Measurements from ENCODE around the gene PRRG1. TPM values are rescaled to one million over a fixed set of nuclear protein-coding genes. Genes with fewer than 3 reads are reported as not detected.
"Not testable (repeated sequence)": the region's sequence is repeated elsewhere in the genome, so short reads cannot be mapped to it uniquely, and the experiment has no call there.

Gene PRRG1
- total RNA-seq, 1 experiment from 2014 or later = 9.0 TPM

DNA sequence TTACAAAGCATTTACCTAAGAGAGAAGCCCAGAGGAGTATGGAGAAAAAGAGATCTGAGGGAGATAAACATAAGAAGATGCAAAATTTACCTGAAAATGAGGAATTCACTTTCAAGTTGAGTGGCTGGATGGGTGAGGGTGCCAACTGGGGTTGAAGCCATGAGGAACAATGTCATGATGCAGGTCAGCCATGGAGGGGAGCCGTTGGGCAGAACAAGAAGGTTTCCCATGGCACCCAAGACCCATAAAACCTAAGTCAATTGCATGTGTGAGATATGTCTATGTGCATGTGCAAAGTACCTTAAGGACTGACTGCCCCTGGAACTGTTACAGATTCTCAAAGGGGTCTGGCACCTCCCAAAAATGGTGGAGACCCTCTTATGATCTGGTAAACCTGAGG is 46.6 kb upstream of the PRRG1 start:
- peak; percentile 49 for DNase-seq
- no peak overlapping the region for H3K4me3 Mint-ChIP-seq
- no peak overlapping the region for H4K91ac ChIP-seq (ENCODE audit: insufficient read length, low read depth, low read length)
- H3K27me3 ChIP-seq (ENCODE audit: insufficient read depth, low read length) = no peaks in the 10 kb centered on the region
- no peaks in the 10 kb centered on the region for H3K79me2 ChIP-seq (ENCODE audit: insufficient read depth, low read length)
- no peak overlapping the region for H3K4ac ChIP-seq (ENCODE audit: low read depth, low read length)
- no peak overlapping the region for H2BK20ac ChIP-seq (ENCODE audit: low read depth, low read length, poor library complexity, severe bottlenecking)
- no peaks in the 10 kb centered on the region for H3K79me1 ChIP-seq (ENCODE audit: insufficient read depth, low read depth, low read length, poor library complexity, severe bottlenecking)
- peaks cover 0 to 2% (median 1%) of the 10 kb centered on the region in 3 experiments; a peak in 1 of 7 replicates for H3K36me3 Mint-ChIP-seq (ENCODE audit: insufficient read depth in 1 of 3, low read depth in 3 of 3)
- H2BK120ac ChIP-seq (ENCODE audit: low read depth, low read length, poor library complexity, severe bottlenecking) = no peak overlapping the region
- no peak overlapping the region for H3K14ac ChIP-seq (ENCODE audit: insufficient read depth, low read length)
- H4K8ac ChIP-seq (replicated peaks; ENCODE audit: insufficient read length, low read depth, low read length) = no peak overlapping the region
- H3K27me3 Mint-ChIP-seq (ENCODE audit: low read depth) = no peaks in the 10 kb centered on the region; the same call in 1 of the 2 replicates
- no peaks in the 10 kb centered on the region for H3K4me1 ChIP-seq (ENCODE audit: insufficient read depth, low read length)
- no peaks in the 10 kb centered on the region for H3K4me1 Mint-ChIP-seq
- H2BK5ac ChIP-seq (ENCODE audit: insufficient read length, low read length) = no peak overlapping the region
- no CpG with 5 or more reads among the region's 1 CpG for WGBS (ENCODE audit: extremely low coverage, insufficient read length, low lambda C conversion rate)
- H3K4me2 ChIP-seq (ENCODE audit: insufficient read depth, insufficient read length, low read length) = no peak overlapping the region
- H2AFZ ChIP-seq (ENCODE audit: low read length) = no peak overlapping the region
- no peak overlapping the region for H2BK15ac ChIP-seq (ENCODE audit: low read depth, low read length)
- H3K27ac Mint-ChIP-seq = no peak overlapping the region
- no peak overlapping the region for H3K56ac ChIP-seq (ENCODE audit: insufficient read length, low read depth, low read length)
- no peak overlapping the region for H2BK12ac ChIP-seq (ENCODE audit: insufficient read length, low read depth, low read length)
- H4K20me1 ChIP-seq (ENCODE audit: control insufficient read depth, insufficient read depth, insufficient read length) = no peaks in the 10 kb centered on the region
- TF ChIP-seq, protein P1, sequence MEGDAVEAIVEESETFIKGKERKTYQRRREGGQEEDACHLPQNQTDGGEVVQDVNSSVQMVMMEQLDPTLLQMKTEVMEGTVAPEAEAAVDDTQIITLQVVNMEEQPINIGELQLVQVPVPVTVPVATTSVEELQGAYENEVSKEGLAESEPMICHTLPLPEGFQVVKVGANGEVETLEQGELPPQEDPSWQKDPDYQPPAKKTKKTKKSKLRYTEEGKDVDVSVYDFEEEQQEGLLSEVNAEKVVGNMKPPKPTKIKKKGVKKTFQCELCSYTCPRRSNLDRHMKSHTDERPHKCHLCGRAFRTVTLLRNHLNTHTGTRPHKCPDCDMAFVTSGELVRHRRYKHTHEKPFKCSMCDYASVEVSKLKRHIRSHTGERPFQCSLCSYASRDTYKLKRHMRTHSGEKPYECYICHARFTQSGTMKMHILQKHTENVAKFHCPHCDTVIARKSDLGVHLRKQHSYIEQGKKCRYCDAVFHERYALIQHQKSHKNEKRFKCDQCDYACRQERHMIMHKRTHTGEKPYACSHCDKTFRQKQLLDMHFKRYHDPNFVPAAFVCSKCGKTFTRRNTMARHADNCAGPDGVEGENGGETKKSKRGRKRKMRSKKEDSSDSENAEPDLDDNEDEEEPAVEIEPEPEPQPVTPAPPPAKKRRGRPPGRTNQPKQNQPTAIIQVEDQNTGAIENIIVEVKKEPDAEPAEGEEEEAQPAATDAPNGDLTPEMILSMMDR (conservative IDR thresholded peaks at IDR 0.05) = peak; percentile 60; the same call in 2 of the 3 replicates
- no peaks in the 10 kb centered on the region for H3K23me2 ChIP-seq (ENCODE audit: insufficient read length, low read depth, low read length, poor library complexity, severe bottlenecking)
- H2AK5ac ChIP-seq (ENCODE audit: insufficient read length, low read length) = no peak overlapping the region
- H3K9me3 Mint-ChIP-seq = peaks cover 48 to 59% of the 10 kb centered on the region in 2 experiments
- H3K9me3 ChIP-seq (ENCODE audit: control insufficient read depth, low read depth, low read length) = no peaks in the 10 kb centered on the region
- H3K9ac ChIP-seq (ENCODE audit: extremely low read depth, insufficient read length, low read length) = no peak overlapping the region
- no peak overlapping the region for H3K23ac ChIP-seq (ENCODE audit: insufficient read length, low read depth, low read length)
- no peak overlapping the region for H4K5ac ChIP-seq (ENCODE audit: insufficient read length, low read depth, low read length)
- H3K18ac ChIP-seq (ENCODE audit: insufficient read length, low read depth, low read length) = no peak overlapping the region
- H3K27ac ChIP-seq (ENCODE audit: insufficient read length, low read depth, low read length) = no peak overlapping the region
- no peak overlapping the region for H3T11ph ChIP-seq (ENCODE audit: low read length)

DNA sequence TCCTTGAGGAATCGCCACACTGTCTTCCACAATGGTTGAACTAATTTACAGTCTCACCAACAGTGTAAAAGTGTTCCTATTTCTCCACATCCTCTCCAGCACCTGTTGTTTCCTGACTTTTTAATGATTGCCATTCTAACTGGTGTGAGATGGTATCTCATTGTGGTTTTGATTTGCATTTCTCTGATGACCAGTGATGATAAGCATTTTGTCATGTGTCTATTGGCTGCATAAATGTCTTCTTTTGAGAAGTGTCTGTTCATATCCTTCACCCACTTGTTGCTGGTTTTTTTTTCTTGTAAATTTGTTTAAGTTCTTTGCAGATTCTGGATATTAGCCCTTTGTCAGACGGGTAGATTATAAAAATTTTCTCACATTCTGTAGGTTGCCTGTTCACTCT is 43.9 kb upstream of the PRRG1 start:
- not testable (repeated sequence) for H3K27me3 ChIP-seq (ENCODE audit: insufficient read depth, low read length); H3K4me2 ChIP-seq (ENCODE audit: insufficient read depth, insufficient read length, low read length); H4K20me1 ChIP-seq (ENCODE audit: control insufficient read depth, insufficient read depth, insufficient read length); H3K79me1 ChIP-seq (ENCODE audit: insufficient read depth, low read depth, low read length, poor library complexity, severe bottlenecking); H4K8ac ChIP-seq (replicated peaks; ENCODE audit: insufficient read length, low read depth, low read length); H2AK5ac ChIP-seq (ENCODE audit: insufficient read length, low read length); H2BK5ac ChIP-seq (ENCODE audit: insufficient read length, low read length); H4K91ac ChIP-seq (ENCODE audit: insufficient read length, low read depth, low read length); H2BK12ac ChIP-seq (ENCODE audit: insufficient read length, low read depth, low read length); H2BK15ac ChIP-seq (ENCODE audit: low read depth, low read length); H3K14ac ChIP-seq (ENCODE audit: insufficient read depth, low read length); H3K27me3 Mint-ChIP-seq (ENCODE audit: low read depth); H3K9me3 ChIP-seq (ENCODE audit: control insufficient read depth, low read depth, low read length); H2BK20ac ChIP-seq (ENCODE audit: low read depth, low read length, poor library complexity, severe bottlenecking); H2AFZ ChIP-seq (ENCODE audit: low read length); H3K4ac ChIP-seq (ENCODE audit: low read depth, low read length); H3K79me2 ChIP-seq (ENCODE audit: insufficient read depth, low read length); H3K4me3 Mint-ChIP-seq; H3K18ac ChIP-seq (ENCODE audit: insufficient read length, low read depth, low read length); H3K23me2 ChIP-seq (ENCODE audit: insufficient read length, low read depth, low read length, poor library complexity, severe bottlenecking); H3K9ac ChIP-seq (ENCODE audit: extremely low read depth, insufficient read length, low read length); H2BK120ac ChIP-seq (ENCODE audit: low read depth, low read length, poor library complexity, severe bottlenecking); H4K5ac ChIP-seq (ENCODE audit: insufficient read length, low read depth, low read length); H3K36me3 Mint-ChIP-seq (ENCODE audit: insufficient read depth in 1 of 3, low read depth in 3 of 3); H3K56ac ChIP-seq (ENCODE audit: insufficient read length, low read depth, low read length); H3T11ph ChIP-seq (ENCODE audit: low read length); H3K4me1 ChIP-seq (ENCODE audit: insufficient read depth, low read length); H3K23ac ChIP-seq (ENCODE audit: insufficient read length, low read depth, low read length); H3K27ac Mint-ChIP-seq; DNase-seq; H3K27ac ChIP-seq (ENCODE audit: insufficient read length, low read depth, low read length); H3K4me1 Mint-ChIP-seq
- WGBS (ENCODE audit: extremely low coverage, insufficient read length, low lambda C conversion rate) = no CpG with 5 or more reads among the region's 2 CpGs
- H3K9me3 Mint-ChIP-seq = peaks cover 57 to 61% of the 10 kb centered on the region in 2 experiments
